HG03025 (cell line): ENCODE results near the gene RXRG.

Source experiments
- ATAC-seq: cut with Tn5 transposase; IDR thresholded peaks from one replicate; pipeline ENCODE4 v1.9.1; 2021; ENCODE audit warnings: mild to moderate bottlenecking, moderate library complexity; ENCODE audit not compliant: unreplicated experiment, low FRiP score

RXRG gene

GRCh38 chr1:165416876-165417275 is 28.1 kb downstream of the RXRG start:
- ATAC-seq = no peak

- no peak for ATAC-seq
Observed at GRCh38 chr1:165415068-165415467, 29.9 kb downstream of the RXRG start.

- ATAC-seq = no peak
Observed at GRCh38 chr1:165414620-165415019, 30.3 kb downstream of the RXRG start.

GRCh38 chr1:165411396-165411795 is 33.5 kb downstream of the RXRG start:
- no peak for ATAC-seq

- ATAC-seq = no peak
Observed at GRCh38 chr1:165409657-165410358, 35.1 kb downstream of the RXRG start.

GRCh38 chr1:165408518-165408917 is 36.4 kb downstream of the RXRG start:
- no peak for ATAC-seq

- ATAC-seq = no peak
Observed at GRCh38 chr1:165407398-165407797, 37.5 kb downstream of the RXRG start.

GRCh38 chr1:165403835-165404482 is 41.0 kb downstream of the RXRG start:
- no peak for ATAC-seq

- ATAC-seq = no peak
Observed at GRCh38 chr1:165402517-165403111, 42.3 kb downstream of the RXRG start.

- no peak for ATAC-seq
Observed at GRCh38 chr1:165397944-165398343, 47.0 kb downstream of the RXRG start.

- no peak for ATAC-seq
Observed at GRCh38 chr1:165395901-165396300, 49.0 kb downstream of the RXRG start.

- ATAC-seq = peak; percentile 55
Observed at GRCh38 chr1:165395478-165395877, 49.4 kb downstream of the RXRG start.

- ATAC-seq = peak; percentile 97
Observed at GRCh38 chr1:165392634-165393571, 52.0 kb downstream of the RXRG start.

- ATAC-seq = no peak
Observed at GRCh38 chr1:165389609-165390008, 55.3 kb downstream of the RXRG start.

- no peak for ATAC-seq
Observed at GRCh38 chr1:165387961-165388360, 57.0 kb downstream of the RXRG start.

GRCh38 chr1:165387505-165387904 is 57.4 kb downstream of the RXRG start:
- ATAC-seq = no peak

GRCh38 chr1:165383599-165384405 is 61.1 kb downstream of the RXRG start:
- ATAC-seq = no peak

- ATAC-seq = no peak
Observed at GRCh38 chr1:165383067-165383466, 61.9 kb downstream of the RXRG start.

- no peak for ATAC-seq
Observed at GRCh38 chr1:165381745-165382505, 63.0 kb downstream of the RXRG start.
